ENCODE measurements around the gene FBRS. TPM values are rescaled to one million over a fixed set of nuclear protein-coding genes. Genes with fewer than 3 reads are reported as not detected.
"Not testable (repeated sequence)": the region's sequence is repeated elsewhere in the genome, so short reads cannot be mapped to it uniquely, and the experiment has no call there.

FBRS gene
- total and polyA plus RNA-seq, 2 of the 8 experiments (the other 6 are each of a cell fraction or from before 2014, with no cell fraction given): 2.4 to 13.9 TPM

- TF ChIP-seq BCL11A (IDR thresholded peaks at IDR 0.05; ENCODE audit: low read depth in 2 of 2, low read length in 2 of 2) (no peak), KDM4A (IDR thresholded peaks at IDR 0.05; ENCODE audit: low read depth, low read length, severe bottlenecking) (no peak), TBP (IDR thresholded peaks at IDR 0.05; ENCODE audit: low read depth, low read length) (no peak), JUN (IDR thresholded peaks at IDR 0.05; ENCODE audit: low read depth, low read length) (no peak), POLR2A (IDR thresholded peaks at IDR 0.05; ENCODE audit: control extremely low read depth in 1 of 2, low read depth in 2 of 2, low read length in 2 of 2) (no peak), SUZ12 (IDR thresholded peaks at IDR 0.05; ENCODE audit: low read length) (no peak), SP1 (IDR thresholded peaks at IDR 0.05; ENCODE audit: low read depth, low read length) (no peak), RAD21 (IDR thresholded peaks at IDR 0.05 in 1 of 2, conservative IDR thresholded peaks at IDR 0.05 in 1 of 2; ENCODE audit: low read depth in 2 of 2, low read length in 2 of 2) (no peak)
Observed at GRCh38 chr16:30694926-30695693, 36.9 kb downstream of the FBRS start (continued).

GRCh38 chr16:30696646-30697045 is 38.4 kb downstream of the FBRS start:
- not testable (repeated sequence) for H3K79me1 ChIP-seq (ENCODE audit: low read depth, low read length); H3K27ac ChIP-seq (ENCODE audit: low read depth, low read length); H3K9me3 ChIP-seq (ENCODE audit: insufficient read depth in 2 of 2, low read depth in 1 of 2, low read length in 1 of 2); H2BK120ac ChIP-seq (replicated peaks; ENCODE audit: low read depth, low read length); DNase-seq (ENCODE audit: low read depth in 1 of 2, low spot score in 2 of 2); FAIRE-seq; H4K8ac ChIP-seq (ENCODE audit: extremely low read depth, insufficient read depth, low read length); H3K4me3 ChIP-seq (ENCODE audit: extremely low read depth in 1 of 4, insufficient read depth in 2 of 4, low read depth in 3 of 4, low read length in 4 of 4); H3K23ac ChIP-seq (ENCODE audit: insufficient read length); H2AK5ac ChIP-seq (ENCODE audit: low read depth, low read length); H3K18ac ChIP-seq (ENCODE audit: extremely low read depth, low read length); H3K9ac ChIP-seq (replicated peaks in 1 of 4; ENCODE audit: extremely low read depth in 1 of 4, low read depth in 3 of 4, low read length in 3 of 4); H3K23me2 ChIP-seq (ENCODE audit: low read depth, low read length); H2BK5ac ChIP-seq (ENCODE audit: low read depth, low read length); H3K56ac ChIP-seq (replicated peaks; ENCODE audit: insufficient read length, low read depth, low read length); H2BK12ac ChIP-seq (ENCODE audit: low read depth, low read length); H3K4ac ChIP-seq (replicated peaks; ENCODE audit: insufficient read length, low read depth, low read length); H4K91ac ChIP-seq (replicated peaks; ENCODE audit: insufficient read length, low read length); H4K5ac ChIP-seq (ENCODE audit: insufficient read length, low read depth, low read length); H3K4me1 ChIP-seq (replicated peaks in 1 of 4; ENCODE audit: control insufficient read depth in 3 of 4, insufficient read depth in 4 of 4, low read length in 3 of 4); H2BK15ac ChIP-seq (ENCODE audit: low read length); H2BK20ac ChIP-seq (ENCODE audit: low read length); H2AFZ ChIP-seq (ENCODE audit: low read length); H3K14ac ChIP-seq (ENCODE audit: insufficient read length); H3K4me2 ChIP-seq (ENCODE audit: insufficient read depth in 1 of 2, low read depth in 2 of 2, low read length in 2 of 2)
- Histone ChIP-seq H3K79me2 (ENCODE audit: control insufficient read depth in 1 of 2, insufficient read depth in 2 of 2, low read length in 2 of 2) (peaks cover 0 to 27% of the 10 kb centered on the region in 2 experiments; a peak in 3 of 4 replicates), H3K36me3 (ENCODE audit: control insufficient read depth in 2 of 4, insufficient read depth in 4 of 4, low read length in 3 of 4) (peaks cover 7 to 17% (median 10%) of the 10 kb centered on the region in 4 experiments; a peak in 7 of 8 replicates), H4K20me1 (replicated peaks in 1 of 2; ENCODE audit: control insufficient read depth in 1 of 2, insufficient read depth in 2 of 2, low read length in 2 of 2) (peaks cover 7 to 25% of the 10 kb centered on the region in 2 experiments), H3K27me3 (replicated peaks in 1 of 4; ENCODE audit: control insufficient read depth in 3 of 4, extremely low read depth in 1 of 4, insufficient read depth in 3 of 4, low read length in 3 of 4) (peaks cover 28 to 53% (median 42%) of the 10 kb centered on the region in 4 experiments)
- ChIA-PET CTCF (ENCODE audit: partially characterized antibody) (interaction anchor here (0.6 to 6.6 kb wide), 8 partner anchors 10 to 571 kb away, joined by 3 to 48 read pairs (median 4); partner anchors contain the start of genes FBRS and PRR14), POLR2A (ENCODE audit: partially characterized antibody) (interaction anchor here (1.2 to 2.7 kb wide), 8 partner anchors 10 to 185 kb away, joined by 3 to 14 read pairs (median 6); partner anchors contain the start of gene FBRS)
- 87% methylated on average over 3 of the region's 3 CpGs; no CpG with 5 or more reads in 1 of the 2 experiments for WGBS, 2 experiments (ENCODE audit: extremely low coverage in 1 of 2, insufficient coverage in 1 of 2, insufficient read length in 1 of 2, insufficient replicate concordance in 2 of 2, low coverage in 1 of 2, low lambda C conversion rate in 2 of 2, missing lambda C conversion rate in 1 of 2)
